ENCODE data around the gene NBPF3.

- TF ChIP-seq, protein P1, sequence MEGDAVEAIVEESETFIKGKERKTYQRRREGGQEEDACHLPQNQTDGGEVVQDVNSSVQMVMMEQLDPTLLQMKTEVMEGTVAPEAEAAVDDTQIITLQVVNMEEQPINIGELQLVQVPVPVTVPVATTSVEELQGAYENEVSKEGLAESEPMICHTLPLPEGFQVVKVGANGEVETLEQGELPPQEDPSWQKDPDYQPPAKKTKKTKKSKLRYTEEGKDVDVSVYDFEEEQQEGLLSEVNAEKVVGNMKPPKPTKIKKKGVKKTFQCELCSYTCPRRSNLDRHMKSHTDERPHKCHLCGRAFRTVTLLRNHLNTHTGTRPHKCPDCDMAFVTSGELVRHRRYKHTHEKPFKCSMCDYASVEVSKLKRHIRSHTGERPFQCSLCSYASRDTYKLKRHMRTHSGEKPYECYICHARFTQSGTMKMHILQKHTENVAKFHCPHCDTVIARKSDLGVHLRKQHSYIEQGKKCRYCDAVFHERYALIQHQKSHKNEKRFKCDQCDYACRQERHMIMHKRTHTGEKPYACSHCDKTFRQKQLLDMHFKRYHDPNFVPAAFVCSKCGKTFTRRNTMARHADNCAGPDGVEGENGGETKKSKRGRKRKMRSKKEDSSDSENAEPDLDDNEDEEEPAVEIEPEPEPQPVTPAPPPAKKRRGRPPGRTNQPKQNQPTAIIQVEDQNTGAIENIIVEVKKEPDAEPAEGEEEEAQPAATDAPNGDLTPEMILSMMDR (IDR thresholded peaks at IDR 0.05), result no peak
- TF ChIP-seq POLR2A (IDR thresholded peaks at IDR 0.05), result no peak
These were observed 84.9 kb downstream of the NBPF3 start for GRCh38 chr1:21524686-21525339.

All from esophagus squamous epithelium (tissue), 4 donors.